Activated CD4-positive, alpha-beta T cell treated with anti-CD3 and anti-CD28 coated beads, Interleukin-2, amount 50 U/mL, for 1 hour (primary cell): ENCODE results near the gene HPX.

Source experiments
- DNase-seq: peaks from one replicate; pipeline ENCODE4 v3.0.0-alpha.2; 2020

Gene HPX

GRCh38 chr11:6458352-6459098 is 17.7 kb upstream of the HPX start:
- no peak for DNase-seq

GRCh38 chr11:6457581-6458320 is 17.0 kb upstream of the HPX start:
- no peak for DNase-seq

- DNase-seq, result no peak
These were observed 15.7 kb upstream of the HPX start for GRCh38 chr11:6456361-6457073.

GRCh38 chr11:6455070-6455469 is 14.3 kb upstream of the HPX start:
- DNase-seq, result no peak

GRCh38 chr11:6453152-6453551 is 12.4 kb upstream of the HPX start:
- DNase-seq, result no peak

GRCh38 chr11:6452219-6452618 is 11.4 kb upstream of the HPX start:
- no peak for DNase-seq

GRCh38 chr11:6448574-6448973 is 7.8 kb upstream of the HPX start:
- DNase-seq, result no peak

GRCh38 chr11:6443269-6444003 is 2.6 kb upstream of the HPX start:
- DNase-seq, result peak; percentile 47

GRCh38 chr11:6442441-6442840 is 1.7 kb upstream of the HPX start:
- DNase-seq, result no peak

- peak; percentile 28 for DNase-seq
These were observed 1.7 kb downstream of the HPX start for GRCh38 chr11:6438979-6439571.

- no peak for DNase-seq
These were observed 2.8 kb downstream of the HPX start for GRCh38 chr11:6437993-6438392.

GRCh38 chr11:6437423-6437822 is 3.4 kb downstream of the HPX start:
- no peak for DNase-seq

GRCh38 chr11:6433998-6434660 is 6.7 kb downstream of the HPX start:
- DNase-seq, result no peak

- no peak for DNase-seq
These were observed 8.9 kb downstream of the HPX start for GRCh38 chr11:6431861-6432260.

GRCh38 chr11:6427516-6427915 is 13.3 kb downstream of the HPX start:
- no peak for DNase-seq

- no peak for DNase-seq
These were observed 20.1 kb downstream of the HPX start for GRCh38 chr11:6420677-6421076.

GRCh38 chr11:6419009-6419631 is 21.7 kb downstream of the HPX start, which contains the start of gene APBB1:
APBB1 (minus strand) TSS chr11:6419094; CDS start chr11:6411347, 7,747 bp downstream.
- DNase-seq, result peak; percentile 71

- no peak for DNase-seq
These were observed 22.2 kb downstream of the HPX start for GRCh38 chr11:6418557-6419008.

GRCh38 chr11:6417907-6418556 is 22.8 kb downstream of the HPX start:
- DNase-seq, result no peak

- DNase-seq, result no peak
These were observed 25.0 kb downstream of the HPX start for GRCh38 chr11:6415797-6416196.

GRCh38 chr11:6414874-6415328 is 25.9 kb downstream of the HPX start:
- DNase-seq, result no peak
